HL-60/S4 treated with phorbol 12-myristate 13-acetate at 8.2 ng/mL for 4 days and 3 days (cell line): ENCODE data around the gene MALL.
"Not testable (repeated sequence)": the region's sequence is repeated elsewhere in the genome, so short reads cannot be mapped to it uniquely, and the experiment has no call there.

ENCODE experiments used
- in situ Hi-C: fragments of 300-500 bp; cut with MboI; formaldehyde crosslinking; loops from 2 replicates; pipeline ENCODE4 v1.15.0; 2022; ENCODE audit warnings: low sequenced_read_pairs

MALL gene

DNA sequence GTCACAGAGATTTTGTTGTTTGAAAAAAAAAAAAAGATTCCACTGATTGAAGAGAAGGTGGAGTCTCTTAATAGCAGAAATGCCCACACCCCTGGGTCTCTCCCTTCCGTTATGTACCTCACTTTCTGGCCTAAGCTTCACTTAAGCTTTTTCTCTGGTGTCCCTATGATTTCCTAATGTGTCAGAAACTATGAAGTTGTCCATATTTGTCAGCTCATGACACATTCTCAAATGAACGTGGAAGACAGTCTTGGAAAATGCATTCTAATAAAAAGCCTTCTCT, 5.4 kb upstream of the MALL start:
- in situ Hi-C loops, result no loop called here

DNA sequence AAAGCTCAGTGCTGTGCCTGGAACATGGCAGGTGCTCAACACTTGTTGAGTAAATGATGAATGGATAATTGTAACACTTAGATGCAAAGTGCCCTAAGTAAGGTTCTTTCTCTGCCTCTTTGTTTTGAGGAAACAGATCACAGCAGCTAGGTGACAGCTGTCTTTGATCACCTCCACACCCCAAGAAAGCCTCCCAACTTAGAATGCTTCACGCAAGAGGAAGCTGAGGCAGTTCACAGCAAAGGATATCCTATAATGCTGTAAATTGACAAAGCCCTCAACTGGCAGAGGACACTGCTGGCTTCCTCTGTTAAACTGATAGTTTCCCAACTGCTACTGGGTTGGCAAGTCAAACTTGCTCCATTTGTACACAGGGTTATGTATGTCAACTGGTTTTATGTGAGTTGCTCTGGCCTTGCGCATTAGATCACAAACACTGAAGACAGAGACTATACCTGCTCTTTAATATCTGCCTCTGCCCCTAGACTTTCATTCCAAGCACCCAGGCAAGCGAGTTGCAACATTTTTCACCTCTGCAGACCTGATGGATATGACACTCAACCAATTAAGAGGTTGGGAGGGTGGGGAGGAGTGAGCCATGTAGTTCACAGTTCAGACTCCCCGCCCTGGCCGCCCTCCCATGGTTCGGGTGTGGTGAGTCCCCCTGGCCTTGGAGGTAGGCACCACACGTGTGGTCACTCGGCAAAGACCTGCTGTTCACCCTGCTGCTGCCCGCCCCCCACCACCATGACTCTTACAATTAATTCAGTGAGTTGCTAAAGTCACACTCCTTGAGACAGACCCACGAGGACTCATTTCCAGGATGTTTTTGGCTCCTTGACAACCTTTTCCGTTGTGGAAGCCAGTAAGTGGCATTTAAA, 4.8 kb upstream of the MALL start:
- in situ Hi-C loops, result no loop called here

DNA sequence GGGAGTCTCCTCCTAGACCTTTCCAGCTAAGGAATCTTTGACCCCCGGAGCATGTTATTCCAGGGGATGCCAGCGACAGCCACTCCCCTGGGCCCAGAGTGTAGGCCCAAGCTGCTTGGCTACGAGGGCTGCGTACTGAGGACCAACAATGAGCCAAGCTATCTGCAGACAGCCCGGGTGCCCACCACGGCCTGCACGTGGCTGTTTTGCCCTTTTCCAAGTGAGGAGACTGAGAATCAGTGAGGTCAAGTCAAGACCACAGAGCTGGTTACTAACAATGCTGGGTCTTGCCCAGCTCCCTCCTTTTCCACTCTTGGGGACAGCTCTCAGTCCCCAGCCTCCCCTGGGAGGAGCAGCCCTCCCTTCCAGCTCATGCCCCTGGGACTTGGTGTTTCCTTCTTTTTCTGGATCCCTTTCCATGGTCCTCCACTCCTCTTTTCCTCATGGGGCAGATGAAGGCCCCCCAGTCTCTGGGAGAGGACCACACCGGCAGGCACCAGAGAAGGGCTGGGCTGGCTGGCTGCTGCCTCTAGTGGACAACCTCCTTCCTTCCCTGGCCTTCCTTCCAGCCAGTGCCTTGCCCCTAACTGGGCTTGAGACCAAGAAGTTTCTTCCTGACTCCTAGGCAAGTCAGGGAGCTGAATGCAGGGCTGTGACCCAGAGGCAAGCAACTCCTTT, 550 bp upstream of the MALL start:
- in situ Hi-C loops, result no loop called here

DNA sequence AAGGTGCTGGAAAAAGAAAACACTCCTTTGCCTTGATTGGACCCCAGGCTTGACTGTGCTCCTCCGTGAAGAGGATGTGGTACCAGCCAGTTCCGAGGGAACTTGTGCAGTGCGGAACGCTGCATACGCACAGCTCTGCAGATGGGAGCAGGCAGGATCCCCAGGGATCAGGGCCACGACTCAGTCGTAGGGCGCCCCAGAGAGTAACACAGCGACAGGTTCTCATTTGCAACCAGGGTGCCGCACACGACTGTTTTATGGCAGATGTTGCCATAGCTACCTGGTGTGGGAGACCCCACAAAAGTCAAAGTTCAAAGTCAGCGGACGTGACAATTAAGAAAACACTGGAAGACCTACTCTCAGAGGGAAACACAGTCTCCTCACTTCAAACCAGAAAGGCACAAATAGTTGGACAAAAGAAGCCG, 779 bp downstream of the MALL start:
- in situ Hi-C loops, result no loop called here

DNA sequence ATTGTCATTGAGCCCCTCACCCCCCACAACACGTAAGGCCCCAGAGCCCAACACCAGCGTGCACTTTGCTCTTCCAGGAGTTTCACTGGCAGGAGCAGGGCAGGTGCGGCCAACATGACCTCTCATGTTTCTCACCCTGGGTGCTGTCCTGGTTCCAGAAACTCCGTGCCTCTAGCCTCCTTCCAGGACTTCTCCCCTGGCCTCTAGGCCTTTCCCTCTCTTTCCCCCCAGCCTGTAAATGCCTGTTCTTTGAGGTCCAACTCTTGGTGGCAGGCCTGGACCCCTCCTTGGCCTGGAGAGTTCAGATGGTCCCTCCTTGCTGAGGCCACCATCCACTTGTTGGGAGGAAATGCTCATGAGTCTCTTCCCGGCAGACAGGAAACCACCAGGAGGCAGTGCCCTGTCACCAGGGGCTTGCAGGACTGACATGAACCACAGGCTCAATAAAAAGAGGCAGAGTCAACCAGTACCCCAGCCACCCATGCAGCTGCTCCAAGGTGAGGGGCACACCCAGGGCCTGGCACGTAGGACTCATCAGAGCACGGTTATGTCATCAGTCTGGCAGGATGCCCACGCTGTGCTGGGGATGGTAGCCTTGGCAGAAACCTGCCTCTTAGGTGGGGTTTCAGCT, 1.5 kb downstream of the MALL start:
- in situ Hi-C loops, result no loop called here

DNA sequence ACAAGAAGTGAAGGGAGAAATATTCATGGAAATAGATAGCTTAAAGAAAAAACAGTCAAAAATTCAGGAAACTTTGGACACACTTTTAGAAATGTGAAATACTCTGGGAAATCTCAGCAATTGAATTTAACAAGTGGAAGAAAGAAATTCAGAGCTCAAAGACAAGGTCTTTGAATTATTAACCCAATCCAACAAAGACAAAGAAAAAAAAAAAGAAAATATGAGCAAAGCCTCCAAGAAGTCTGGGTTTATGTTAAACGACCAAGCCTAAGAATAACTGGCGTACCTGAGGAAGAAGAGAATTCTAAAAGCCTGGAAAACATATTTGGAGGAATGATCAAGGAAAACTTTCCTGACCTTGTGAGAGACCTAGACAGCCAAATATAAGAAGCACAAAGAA, 7.3 kb downstream of the MALL start:
- in situ Hi-C loops, result not testable (repeated sequence)

DNA sequence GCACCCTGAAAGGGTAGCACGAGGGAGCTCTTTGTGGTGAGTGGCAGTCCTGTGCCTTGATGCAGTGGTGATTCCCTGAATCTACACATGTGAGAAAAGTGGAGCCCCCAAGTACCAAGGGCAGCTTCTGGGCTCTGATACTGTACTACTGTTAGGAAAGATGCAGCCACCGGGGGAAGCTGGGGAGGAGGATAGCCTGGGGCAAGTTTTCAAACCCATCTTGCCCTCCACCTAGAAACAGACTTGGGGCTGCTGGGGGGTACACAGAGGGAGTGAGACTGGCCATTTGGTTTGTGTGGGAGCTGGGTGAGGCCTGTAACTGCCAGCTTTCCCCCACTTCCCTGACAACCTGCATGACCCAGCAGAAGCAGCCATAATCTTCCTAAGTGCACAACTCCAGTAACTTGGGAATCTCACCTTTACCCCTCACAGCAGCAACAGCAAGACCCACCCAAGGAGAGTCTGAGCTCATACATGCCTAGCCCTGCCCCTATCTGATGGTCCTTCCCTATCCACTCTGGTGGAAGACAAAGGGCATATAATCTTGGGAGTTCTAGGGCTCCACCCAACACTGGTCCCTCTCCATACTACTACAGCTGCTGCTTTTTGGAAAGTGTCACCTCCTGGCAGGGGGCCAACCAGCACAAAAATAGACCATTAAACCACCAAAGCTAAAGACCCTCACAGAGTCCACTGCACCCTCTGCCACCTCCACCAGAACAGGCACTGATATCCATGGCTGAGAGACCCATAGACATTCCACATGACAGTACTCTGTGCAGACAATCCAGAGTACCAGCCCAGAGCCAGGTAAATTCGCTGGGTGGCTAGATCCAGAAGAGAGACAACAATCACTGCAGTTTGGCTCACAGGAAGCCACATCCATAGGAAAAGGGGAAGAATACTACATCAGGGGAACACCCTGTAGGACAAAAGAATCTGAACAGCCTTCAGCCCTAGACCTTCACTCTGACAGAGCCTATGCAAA, 8.2 kb downstream of the MALL start:
- in situ Hi-C loops, result no loop called here

DNA sequence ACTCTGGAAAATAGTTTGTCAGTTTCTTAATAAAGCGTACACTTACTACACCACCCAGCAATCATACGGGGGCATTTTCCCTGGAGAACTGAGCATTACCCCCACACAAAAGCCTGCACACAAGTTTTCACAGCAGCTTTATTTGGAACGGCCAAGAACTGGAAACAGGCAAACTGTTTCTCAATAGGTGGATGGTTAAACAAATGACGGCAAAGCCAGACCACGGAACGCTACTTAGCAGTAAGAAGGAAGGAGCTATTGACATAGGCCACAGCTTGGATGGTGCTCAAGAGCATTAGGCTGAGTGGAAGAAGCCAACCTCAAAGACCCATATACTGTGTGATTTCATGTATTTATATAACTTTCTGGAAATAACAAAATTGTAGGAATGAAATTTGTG, 9.0 kb downstream of the MALL start:
- in situ Hi-C loops, result no loop called here

DNA sequence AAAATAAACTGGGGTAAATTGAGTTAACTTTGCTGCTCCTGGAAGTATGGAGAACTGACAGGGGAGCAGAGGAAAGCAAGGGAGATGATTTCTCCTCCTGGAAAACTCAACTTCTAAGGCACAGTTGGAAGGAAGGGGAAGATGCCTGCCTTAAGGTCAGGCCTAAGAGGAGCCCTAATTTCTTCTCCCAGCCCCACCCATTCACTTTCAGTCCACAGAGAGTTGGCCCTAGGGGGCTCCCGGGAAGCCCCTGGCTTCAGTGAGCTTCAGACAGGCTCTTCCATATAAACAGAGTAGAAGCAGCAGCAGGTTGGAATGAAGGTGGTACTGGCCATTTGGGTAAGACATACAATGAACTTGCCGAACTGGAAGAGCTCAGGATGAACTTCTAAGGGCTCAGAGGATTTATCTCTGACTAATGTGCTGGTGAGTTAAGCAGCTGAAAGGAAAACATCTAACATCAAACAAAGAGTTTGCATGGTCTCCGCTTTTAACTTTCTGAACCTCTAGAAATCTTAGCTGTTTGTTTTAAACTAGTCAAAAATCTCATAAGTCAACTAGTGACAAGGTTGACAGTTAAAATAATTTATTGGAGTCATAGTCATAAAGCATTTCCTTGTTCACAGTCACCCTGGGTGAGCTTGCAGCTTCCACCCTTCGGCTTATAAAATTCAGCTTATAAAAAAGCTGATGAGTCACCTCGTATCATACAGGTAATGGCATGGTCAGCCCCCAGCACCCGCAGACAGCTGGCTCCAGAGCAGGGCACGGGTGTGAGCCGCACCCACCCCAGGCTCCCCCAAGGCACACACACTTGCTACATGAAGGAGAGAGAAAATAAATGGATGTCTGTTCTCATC, 9.8 kb downstream of the MALL start:
- in situ Hi-C loops, result no loop called here

DNA sequence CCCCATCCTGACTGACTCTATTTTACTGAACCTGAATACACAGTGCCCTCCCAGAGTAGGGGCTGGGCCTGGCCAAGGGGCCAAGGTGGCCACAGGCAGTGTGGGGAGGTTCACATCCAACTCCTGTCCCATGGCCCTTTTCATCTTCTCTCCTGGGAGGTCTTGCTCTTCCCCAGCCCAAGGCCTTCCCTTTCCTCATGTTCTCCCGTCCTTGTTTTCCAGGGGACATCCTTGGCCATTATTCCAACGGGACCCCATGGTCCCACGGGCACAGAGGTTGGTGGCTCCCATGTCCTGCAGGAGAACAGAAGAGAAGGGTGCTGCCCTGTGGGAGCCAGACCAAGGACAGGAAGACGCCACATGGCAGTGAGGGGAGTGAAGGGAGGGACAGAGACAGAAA, 10.4 kb downstream of the MALL start:
- in situ Hi-C loops, result no loop called here

DNA sequence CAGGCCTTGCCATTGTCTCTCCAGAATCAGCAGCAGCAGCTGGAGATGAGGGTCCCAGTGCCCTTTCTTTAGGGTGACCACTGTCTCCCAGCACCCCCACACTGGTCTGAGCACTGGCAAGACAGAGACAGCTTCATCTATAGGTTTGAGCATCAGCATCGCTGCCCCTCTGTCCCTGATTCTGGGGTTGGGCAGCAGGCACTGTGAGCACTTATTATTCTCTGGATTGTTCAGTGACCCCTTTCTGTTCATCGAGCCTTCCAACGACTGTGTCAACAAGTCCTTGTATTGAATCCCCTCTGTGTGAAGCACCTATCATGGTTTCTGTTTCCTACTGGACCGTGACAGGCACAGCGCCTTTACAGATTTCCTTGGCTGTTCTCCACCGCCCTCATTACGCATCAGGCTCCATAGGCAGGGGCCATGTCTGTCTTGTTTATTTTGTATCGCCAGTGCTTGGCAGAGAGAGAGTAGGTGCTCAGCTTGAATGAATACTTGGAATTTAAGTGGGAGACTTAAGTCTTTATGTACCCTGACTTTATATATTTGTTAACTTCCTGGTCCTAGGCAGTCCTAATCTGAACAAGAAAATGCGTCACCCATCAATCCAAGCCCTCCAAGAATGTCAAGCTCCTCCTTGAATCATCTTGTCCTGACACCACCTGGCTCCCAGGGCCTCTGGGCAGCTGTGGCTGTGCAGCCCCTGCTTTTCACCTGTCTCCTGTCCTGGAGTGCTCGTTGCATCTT, 11.4 kb downstream of the MALL start:
- in situ Hi-C loops, result no loop called here

DNA sequence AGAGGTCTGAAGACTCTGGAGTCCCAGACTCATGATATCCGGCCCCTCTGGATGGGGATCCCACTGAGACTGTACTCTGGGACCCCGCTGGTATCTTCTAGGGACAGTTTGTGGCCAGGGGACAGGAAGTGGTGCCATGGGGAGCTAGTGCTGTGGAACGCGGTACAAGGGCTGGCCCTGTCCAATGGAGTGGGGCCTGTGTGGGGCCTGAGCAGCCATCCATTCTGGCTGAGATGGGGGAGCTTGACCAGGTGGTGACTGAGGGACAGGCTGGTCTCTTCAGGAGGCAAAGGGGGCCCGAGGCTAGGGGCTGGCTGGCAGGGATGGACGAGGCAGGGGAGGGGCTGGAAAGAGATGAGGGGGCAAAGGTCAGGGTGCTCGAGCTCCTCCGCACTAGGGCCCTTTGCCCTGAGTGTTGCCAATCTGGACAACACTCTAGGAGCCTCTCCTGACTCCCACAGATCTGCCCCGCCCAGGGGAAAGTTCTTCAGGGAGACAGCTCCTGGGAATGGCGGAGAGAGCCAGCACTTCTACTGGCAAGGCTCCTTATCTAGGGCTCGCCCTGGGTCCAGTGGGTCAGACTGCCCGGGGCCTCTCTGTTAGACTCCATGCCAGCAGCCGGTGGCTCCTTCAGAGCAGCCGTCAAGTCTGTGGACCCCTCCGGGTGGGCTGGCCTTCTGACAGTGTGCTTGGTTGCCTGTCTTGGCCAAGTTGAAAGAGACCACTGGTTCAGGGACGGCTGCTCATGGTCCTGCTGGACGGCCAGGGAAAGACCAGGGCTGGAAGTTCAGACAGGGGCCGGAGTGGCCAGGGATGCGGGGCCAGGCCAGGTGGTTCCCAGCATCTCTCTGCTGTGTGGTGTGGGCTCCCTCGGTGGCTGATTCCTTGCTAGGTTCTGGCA, 12.3 kb downstream of the MALL start:
- in situ Hi-C loops, result no loop called here

DNA sequence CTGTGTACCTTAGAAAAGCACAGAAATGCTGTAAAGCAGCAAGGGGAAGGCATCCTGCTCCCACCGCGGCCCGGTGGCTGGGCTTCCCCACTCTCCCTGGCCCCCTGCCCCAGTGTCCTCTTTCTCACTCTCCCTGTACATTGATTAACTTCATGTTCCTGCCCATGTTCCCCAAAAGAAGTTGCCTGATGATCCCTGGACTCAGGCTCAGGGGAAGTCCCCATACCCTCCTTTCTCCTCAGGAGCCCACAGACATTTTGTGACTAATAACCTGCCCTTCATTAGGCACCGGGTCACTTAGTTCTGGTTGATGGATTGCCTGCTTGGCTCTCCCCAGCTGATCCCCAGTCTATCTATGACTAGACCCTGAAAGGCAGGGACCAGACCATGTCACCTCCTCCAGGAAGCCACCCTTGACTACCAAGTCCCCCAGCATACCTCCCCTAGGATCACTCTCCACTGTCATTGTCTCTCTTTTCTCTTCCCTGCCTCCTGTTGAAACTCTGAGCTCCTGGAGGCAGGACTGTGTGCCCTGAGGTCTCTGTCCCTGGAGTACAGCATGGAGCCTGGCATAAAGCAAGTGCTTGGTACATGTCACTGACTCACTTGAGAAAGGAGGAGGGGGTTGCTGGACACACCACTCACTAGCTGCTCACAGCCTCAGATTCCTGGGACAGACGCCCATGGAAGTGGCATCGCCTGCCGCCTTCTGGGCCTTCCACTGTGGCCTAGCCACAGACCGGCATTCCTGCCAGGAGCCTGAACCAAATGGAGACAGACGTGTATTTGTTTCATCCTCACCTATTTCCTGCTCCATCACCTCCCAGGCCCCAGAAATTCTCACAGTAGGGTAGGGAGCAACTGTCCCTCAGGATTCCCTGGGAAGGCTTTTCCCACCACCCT, 13.5 kb downstream of the MALL start:
- in situ Hi-C loops, result no loop called here

DNA sequence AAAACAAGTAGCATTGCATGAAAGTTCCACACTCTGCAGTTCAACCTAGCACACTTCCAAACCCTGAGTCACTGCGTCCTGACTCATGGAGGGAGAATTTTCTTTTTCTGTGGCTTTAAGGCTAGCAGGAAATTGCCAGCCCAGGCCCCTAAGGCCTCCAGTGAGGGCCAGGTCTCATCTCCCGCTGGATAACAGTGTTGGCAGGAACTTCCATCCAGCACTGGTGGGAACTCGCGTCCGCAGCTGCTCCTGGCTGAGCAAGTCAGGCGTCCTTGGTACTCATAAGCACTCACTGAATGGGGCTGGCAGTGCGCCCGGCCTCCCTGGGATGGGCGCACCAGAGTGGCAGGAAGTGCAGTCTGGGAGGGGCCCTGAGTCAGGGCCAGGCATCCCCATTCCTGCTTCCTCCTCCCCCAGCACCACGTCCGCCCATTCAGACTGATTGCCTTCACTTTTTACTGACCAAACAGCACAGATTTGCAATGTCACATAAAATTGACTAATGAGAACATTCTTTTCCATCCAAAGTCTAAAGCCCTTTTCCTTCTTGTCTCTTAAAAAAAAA, 14.3 kb downstream of the MALL start:
- in situ Hi-C loops, result no loop called here

DNA sequence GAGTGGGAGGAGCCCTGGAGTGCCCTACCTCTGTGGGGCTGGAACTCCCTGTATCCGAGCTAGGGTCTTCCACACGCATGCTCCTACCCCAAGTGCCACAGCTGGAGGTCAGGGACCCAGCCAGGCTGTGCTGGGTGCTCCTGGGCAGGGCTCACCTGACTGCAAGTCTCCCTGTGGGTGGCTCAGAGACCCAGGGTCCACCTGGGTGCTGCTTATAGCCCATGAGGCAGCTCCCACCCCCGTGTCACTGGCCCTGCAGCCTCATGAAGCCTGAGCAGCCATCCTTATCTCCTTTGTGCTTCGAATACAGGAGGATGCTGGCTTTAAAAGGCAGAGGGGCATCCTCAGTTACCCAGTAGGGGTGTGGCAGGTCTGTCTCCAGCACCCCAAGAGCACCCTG, 14.7 kb downstream of the MALL start:
- in situ Hi-C loops, result not testable (repeated sequence)

DNA sequence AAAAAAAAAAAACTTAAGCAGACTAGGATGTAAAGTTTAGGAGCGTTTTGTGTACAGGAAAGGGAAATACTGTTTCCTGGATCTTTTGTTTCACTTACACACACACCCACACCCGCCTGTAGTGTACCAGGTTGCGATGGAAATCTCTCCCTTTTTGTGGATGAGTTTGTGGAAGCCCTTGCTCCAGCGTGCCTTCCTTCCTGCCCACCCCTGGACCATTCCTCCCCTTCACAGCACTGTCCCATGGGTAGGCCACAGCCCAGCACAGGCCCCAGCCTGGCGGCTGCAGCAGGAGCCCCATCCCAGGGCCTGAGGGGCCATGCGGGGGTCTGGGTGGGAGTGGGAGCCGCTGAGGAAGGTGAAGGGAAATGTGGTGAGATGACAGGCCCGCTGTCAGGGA, 15.1 kb downstream of the MALL start:
- in situ Hi-C loops, result no loop called here
